ENCODE measurements around the gene MEDAG.

MEDAG gene

DNA sequence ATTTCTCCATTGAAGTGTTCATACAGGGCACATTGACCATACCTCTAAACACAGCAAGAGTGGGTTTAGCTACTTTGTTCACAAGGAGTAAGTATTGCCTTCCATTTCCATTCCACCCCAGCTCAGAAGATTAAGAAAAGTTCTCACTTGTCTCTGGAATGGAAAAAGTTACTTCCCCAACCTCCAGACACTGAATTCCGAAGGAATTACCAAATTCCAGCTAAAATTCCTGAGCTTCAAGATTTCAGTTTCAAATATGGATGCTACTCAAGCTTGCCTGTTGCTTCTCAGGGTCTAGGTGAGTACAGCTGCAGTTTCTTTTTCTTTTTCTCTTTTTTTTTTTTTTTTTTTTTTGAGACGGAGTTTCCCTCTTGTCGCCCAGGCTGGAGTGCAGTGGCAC, 60.0 kb downstream of the MEDAG start:
- DNase-seq = no peak

GRCh38 chr13:30968846-30969245, 62.8 kb downstream of the MEDAG start:
- DNase-seq = no peak

GRCh38 chr13:30971575-30971974, 65.5 kb downstream of the MEDAG start:
- no peak for DNase-seq

DNA sequence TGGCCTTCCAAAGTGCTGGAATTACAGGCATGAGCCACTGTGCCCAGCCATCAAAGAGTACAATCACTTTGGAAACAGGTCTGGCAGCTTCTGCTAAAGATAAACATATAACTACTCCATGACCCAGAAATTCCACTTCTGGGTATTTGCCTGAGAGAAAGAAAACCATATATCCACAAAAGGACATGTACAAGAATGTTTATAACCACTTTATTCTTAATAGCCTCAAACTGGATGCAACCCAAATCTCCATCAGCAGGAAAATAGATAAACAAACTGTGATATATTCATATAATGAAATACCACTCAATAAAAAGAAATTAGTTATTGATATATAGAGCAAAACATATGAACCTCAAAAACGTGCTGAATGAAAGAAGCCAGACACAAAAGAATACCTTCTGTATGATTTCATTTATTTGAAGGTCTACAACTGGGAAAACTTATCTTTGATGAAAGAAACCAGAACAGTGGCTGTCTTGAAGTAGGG, 66.9 kb downstream of the MEDAG start:
- no peak for DNase-seq

DNA sequence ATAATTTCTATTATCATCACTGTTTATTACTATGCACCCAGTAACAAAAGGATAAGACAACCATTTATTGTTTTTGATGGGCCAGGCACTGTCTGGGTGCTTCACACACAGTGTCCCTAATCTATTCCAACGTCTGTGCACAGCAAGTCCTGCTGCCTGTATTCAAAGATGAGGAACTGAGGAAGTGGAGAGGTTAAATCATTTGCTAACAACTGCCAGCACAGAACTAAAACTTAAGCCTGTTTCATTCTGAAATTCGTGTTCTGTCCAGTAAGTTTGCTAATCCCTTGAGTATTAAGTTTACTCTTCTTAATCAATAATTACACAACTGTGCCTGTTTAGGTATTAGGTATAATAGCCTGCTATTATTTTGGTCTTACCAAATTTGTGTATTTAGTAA, 68.3 kb downstream of the MEDAG start:
- DNase-seq = no peak

Data from NCI-H526 treated with DMSO at 0.1 percent for 48 hours (cell line).